Measurements from ENCODE around the gene TMEM69.

DNA sequence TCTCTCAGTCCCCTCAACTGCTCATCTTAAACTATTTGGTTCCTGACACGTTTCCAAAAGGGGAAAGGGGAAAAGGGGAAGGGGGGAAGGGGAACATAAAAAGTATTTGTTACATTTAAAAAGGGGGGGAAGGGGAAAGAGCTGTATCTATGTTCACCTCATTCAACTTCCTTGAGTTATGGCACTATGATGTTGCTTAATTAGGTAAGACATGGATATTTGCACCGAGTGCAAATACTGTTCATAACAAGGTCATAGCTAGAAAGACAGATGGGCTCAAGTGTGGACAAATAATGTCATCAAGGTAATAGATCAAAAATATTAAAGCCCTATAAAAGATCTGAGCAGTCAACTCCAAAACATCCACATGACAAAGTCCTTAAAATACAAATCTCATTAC, 27.6 kb upstream of the TMEM69 start:
- TF ChIP-seq, protein P1, sequence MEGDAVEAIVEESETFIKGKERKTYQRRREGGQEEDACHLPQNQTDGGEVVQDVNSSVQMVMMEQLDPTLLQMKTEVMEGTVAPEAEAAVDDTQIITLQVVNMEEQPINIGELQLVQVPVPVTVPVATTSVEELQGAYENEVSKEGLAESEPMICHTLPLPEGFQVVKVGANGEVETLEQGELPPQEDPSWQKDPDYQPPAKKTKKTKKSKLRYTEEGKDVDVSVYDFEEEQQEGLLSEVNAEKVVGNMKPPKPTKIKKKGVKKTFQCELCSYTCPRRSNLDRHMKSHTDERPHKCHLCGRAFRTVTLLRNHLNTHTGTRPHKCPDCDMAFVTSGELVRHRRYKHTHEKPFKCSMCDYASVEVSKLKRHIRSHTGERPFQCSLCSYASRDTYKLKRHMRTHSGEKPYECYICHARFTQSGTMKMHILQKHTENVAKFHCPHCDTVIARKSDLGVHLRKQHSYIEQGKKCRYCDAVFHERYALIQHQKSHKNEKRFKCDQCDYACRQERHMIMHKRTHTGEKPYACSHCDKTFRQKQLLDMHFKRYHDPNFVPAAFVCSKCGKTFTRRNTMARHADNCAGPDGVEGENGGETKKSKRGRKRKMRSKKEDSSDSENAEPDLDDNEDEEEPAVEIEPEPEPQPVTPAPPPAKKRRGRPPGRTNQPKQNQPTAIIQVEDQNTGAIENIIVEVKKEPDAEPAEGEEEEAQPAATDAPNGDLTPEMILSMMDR (IDR thresholded peaks at IDR 0.05), result no peak
- TF ChIP-seq POLR2AphosphoS5 (IDR thresholded peaks at IDR 0.05) (no peak), EP300 (IDR thresholded peaks at IDR 0.05) (no peak), POLR2A (IDR thresholded peaks at IDR 0.05) (no peak)

Measured in upper lobe of left lung (tissue), 4 donors.